T47D (cell line): Measurements from ENCODE around the gene TBXA2R.

Experiments
- DNase-seq, 2 experiments: peaks; one replicate each; pipeline versions ENCODE4 v3.0.0 to v3.0.0-alpha.2; 2011 to 2012; ENCODE audit warnings: low read depth in 1 of 2, low spot score in 1 of 2
- JUND ChIP-seq: IDR thresholded peaks from 2 replicates; pipeline ENCODE4 v1.6.1; 2012; ENCODE audit warnings: low read depth
- in situ Hi-C: cut with HindIII; loops from 2 replicates; pipeline ENCODE4 v1.10.0; 2016; ENCODE audit warnings: low sequenced_read_pairs, low pct_unique_long_range_greater_than_20kb

The TBXA2R gene

DNA sequence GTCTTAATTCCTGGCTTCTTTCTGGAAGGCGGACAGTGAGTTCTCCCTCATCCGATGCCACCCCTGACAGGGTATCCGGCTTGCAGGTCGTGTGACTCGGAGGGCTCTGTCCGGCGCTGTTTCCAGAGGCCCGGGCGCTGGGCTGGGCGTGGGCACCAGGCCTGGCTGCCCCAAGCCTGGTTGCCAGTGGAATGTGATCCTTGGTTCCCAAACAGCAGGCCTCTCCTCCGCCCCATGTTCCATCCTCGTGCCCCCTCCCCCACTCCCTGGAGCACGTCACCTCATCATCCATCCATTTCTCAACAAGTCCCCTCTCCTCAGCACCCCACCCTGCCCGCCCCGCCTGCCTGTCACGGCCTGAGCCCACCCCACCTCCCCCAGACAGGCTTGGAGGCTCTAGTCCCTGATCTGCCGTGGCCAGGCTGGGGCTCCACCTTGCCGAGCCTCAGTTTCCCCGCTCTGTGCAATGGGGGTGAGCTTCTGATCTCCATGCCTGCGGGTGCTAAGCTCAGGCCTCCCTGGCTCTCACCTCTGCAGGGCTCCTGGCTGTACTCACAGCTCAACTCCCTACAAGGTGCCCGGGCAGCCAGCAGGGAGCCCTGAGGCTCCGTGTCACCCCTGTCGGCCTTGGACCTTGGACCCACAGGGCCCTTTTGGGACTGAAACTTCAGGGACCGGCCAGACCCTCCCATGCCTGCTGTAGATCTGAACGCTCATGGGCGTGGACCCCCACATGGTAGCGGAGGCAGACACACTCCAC is 2.3 kb downstream of the TBXA2R start:
- in situ Hi-C loops, result no loop called here
- TF ChIP-seq JUND, result no peak
- DNase-seq, result no peak

- in situ Hi-C loops, result no loop called here
- no peak for DNase-seq
- no peak for TF ChIP-seq JUND
These were observed 3.4 kb downstream of the TBXA2R start for GRCh38 chr19:3603121-3603811.

DNA sequence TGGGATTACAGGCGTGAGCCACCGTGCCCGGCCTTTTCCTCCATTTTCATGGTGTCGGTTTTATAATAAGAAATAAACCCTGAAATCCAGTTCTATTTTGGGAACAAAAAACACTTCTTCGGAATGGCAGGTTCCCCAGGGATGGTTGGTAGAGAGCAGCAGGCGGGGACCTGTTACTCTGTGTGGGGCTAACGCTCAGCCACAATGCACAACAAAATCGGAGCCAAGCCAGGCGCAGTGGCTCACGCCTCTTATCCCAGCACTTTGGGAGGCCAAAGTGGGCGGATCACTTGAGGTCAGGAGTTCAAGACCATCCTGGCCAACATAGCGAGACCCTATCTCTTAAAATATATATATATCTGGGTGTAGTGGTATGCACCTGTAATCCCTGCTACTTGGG is 5.7 kb downstream of the TBXA2R start:
- DNase-seq, result no peak
- in situ Hi-C loops, result no loop called here
- TF ChIP-seq JUND, result no peak

DNA sequence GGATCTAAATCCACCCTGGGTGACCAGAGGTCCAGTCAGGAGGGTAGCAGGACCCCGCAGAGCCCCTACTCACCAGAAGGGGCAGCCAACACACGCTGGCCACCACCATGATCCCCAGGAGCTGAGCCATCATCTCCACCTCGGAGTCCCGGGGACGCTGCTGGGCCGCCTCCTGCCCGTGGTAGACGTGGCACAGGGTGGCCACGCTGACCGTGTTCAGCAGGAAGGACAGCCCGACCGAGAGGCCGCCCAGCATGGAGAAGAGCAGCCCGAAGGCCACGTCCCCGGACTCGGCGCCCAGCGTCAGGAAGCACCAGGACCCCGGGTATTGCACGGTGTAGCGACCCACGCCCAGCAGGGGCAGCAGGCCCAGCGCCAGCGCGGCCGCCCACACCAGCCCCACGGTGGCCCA is 6.9 kb downstream of the TBXA2R start:
- TF ChIP-seq JUND, result no peak
- in situ Hi-C loops, result no loop called here
- no peak for DNase-seq

DNA sequence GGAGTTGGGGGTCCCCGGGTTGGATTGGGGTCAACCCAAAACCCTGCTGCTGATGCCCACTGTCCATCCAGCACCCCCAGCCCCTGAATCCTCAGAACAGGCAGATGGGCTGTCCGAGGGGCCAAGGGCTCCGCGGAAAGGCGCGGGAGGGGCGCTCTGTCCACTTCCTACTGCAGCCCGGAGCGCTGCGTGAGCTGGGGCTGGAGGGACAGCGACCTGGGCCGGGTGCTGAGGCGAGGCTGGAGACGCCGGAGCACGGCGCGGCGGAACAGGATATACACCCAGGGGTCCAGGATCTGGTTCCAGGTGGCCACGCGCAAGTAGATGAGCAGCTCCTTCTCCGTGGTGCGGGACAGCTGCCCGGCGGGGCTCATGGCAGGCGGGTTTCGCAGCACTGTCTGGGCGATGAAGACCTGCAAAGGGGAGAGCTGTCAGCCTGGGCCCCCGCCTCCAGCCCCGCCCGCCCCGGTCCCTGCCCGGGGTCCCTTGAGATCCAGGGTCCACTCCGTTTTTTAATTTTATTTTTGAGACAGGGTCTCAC is 11.1 kb downstream of the TBXA2R start:
- in situ Hi-C loops, result no loop called here
- TF ChIP-seq JUND, result no peak
- DNase-seq, result no peak

- no peak for DNase-seq
- no peak for TF ChIP-seq JUND
- in situ Hi-C loops, result no loop called here
These were observed 13.5 kb downstream of the TBXA2R start for GRCh38 chr19:3593156-3593555.

DNA sequence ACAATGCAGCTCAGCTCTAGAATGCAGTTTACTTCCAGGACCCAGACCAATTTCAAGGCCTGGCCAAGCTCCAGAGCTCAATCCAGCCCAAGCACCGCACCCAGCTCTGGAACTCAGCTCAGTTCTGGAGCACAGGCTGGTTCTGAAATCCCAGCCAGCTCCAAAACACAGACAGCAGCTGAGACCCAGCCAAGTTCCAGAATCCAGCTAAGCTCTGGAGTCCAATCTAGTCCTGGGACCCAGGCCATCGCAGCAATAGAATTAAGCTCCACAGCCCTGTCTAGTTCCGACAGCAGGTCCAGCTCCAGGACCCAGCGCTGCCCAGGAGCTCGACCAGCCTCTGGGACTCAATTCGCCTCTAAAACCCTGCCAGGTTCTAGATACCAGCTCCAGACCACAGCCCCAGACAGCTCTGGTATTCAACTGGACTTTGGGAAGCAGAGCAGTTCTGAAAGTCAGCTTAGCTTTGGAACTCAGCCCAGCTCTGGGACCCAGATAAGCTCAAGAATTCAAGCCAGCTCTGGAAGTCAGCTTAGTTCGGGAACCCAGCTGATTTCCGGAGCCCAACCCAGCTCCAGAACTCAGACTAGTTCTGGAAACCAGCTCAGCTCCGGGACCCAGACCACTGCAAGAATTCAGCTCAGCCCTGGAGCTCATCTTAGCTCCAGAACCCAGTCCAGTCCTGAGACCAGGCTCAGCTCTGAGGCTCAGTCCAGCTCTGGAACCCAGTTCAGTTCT is 14.6 kb downstream of the TBXA2R start:
- in situ Hi-C loops, result no loop called here
- no peak for TF ChIP-seq JUND
- DNase-seq, result no peak

GRCh38 chr19:3590991-3591659 is 15.6 kb downstream of the TBXA2R start:
- in situ Hi-C loops, result no loop called here
- TF ChIP-seq JUND, result no peak
- no peak for DNase-seq

DNA sequence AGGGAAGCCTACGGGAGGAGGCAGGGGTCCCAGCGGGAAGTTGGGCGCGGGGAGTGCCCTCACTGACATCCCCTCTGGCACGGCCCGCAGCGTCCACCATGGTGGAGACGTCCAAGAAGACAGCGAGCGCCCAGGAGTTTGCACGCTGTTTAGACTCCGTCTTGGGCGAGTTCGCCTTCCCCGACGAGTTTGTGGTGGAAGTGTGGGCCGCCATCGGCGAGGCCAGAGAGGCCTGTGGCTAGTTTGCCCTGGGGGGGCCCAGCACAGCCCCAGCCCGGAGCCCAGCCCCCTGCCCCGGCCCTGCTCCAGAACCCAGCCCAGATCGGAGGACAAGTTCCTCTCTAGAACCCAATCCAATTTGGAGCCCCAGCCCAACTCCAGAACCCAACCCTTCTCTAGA is 16.7 kb downstream of the TBXA2R start:
- DNase-seq, result no peak
- TF ChIP-seq JUND, result no peak
- in situ Hi-C loops, result no loop called here

DNA sequence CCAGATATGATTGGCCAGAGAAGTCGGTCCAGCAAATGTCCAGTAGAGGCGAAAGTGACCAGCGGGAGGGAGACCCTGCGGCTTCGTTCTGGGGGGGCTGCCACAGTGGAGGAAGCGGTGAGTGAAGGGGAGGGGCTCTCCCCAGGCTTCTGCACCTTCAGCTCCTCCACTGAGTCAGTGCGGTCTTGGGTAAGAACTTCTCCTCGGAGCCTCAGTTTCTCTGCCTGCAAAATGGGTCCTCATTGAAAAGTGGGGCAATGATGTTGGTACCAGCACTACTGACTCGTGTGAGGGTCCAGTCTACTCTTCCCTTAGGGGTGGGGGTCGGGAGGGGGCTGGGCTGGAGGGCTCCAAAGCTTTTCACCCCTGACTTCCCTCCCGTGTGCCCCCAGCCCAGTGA is 17.2 kb downstream of the TBXA2R start:
- TF ChIP-seq JUND, result no peak
- in situ Hi-C loops, result no loop called here
- no peak for DNase-seq

- no peak for DNase-seq
- in situ Hi-C loops, result no loop called here
- TF ChIP-seq JUND, result no peak
These were observed 19.8 kb downstream of the TBXA2R start for GRCh38 chr19:3586707-3587346.

GRCh38 chr19:3586127-3586626 is 20.5 kb downstream of the TBXA2R start:
- no peak for DNase-seq
- in situ Hi-C loops, result no loop called here
- TF ChIP-seq JUND, result no peak
